GM18951 (cell line): Measurements from ENCODE around the gene CA10.

Source experiments
- POLR2A ChIP-seq: IDR thresholded peaks from 4 replicates; pipeline ENCODE4 v1.6.1; 2011; ENCODE audit warnings: mild to moderate bottlenecking; ENCODE audit not compliant: insufficient read length, insufficient read depth; ENCODE audit errors: extremely low read depth
- in situ Hi-C: fragments of 300-500 bp; cut with MboI; formaldehyde crosslinking; loops from one replicate; pipeline ENCODE4 v1.12.0; 2022; ENCODE audit warnings: low sequenced_read_pairs, mixed read lengths, inconsistent platforms; ENCODE audit not compliant: unreplicated experiment

The CA10 gene

DNA sequence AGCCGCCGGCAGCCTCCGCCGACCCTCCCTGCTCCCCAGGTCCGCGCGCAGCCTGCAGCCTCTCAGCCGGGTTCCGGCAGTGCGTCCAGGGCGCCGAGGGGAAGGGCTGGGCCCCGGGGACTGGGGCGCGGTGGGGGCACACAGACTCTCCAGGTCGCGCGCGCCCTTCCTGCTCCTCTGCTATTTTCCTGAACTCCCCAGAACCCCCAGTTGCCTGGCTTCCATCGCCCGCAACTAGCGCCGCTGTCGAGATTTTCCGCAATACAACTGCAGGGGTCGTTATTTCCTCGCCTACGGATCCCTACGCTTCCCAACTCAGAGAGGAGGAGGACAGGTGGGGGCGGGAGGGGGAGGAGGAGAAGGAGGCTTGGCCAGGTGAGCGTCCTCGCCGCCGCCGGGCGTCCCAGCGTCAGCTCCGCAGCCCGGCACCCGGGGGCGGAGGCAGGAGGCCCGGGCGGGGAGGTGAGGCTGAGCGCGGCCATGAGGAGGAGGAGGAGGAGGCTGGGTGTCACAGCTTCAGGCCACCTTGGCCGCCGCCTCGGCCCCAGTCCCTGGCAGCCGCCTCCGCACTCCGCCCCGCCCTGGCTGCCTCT is at the start of gene CA10:
CA10 (minus strand) TSS at position 265 of the 593 bp plus-strand sequence.
- TF ChIP-seq POLR2A = no peak
- in situ Hi-C loops = no loop called here

DNA sequence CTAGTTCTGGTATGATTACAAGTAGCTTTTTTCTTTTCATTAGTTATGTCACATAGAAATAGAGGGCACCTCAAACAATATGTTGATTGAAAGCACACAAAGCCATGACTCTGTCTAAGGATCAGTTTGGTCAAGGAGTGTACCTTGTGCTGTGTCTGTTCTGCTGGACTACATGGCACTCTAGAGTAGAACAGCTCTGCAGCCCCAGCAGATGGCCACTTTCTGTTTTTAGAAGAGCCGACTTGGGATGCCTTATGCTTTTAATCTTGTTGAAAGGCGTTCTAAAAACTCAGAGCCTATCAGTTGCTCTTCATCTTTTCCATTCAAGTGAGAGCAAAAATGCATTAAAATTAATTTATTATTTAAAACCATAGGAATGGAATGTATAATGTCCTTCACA is 49.3 kb upstream of the CA10 start:
- TF ChIP-seq POLR2A = no peak
- in situ Hi-C loops = no loop called here

DNA sequence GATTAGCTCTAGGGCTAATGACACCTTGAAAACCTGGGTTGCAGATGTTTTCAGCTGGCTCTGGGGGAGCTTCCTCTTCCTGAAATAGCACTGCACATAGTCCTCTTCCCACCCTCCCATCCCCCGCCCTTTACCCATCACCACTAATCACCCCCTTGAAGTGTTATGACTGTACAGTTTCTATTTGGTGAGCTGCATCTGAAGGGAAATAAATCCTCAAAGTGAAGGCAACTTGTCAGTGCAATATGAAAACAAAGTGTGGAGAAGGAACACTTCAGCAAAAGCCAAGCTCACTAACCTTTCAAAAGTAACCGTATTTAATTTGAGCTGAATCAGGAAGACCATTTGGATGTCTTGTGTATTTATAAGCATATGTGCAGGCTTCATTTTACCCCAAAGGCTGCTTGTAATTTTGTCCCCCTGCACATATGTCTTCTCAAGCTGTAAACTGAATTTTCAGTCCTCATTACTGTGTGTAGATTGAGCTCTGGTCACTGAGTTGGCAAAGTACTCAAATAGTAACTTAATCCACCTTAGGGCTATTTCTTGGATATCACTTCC is 44.1 kb upstream of the CA10 start:
- TF ChIP-seq POLR2A = no peak
- in situ Hi-C loops = no loop called here

DNA sequence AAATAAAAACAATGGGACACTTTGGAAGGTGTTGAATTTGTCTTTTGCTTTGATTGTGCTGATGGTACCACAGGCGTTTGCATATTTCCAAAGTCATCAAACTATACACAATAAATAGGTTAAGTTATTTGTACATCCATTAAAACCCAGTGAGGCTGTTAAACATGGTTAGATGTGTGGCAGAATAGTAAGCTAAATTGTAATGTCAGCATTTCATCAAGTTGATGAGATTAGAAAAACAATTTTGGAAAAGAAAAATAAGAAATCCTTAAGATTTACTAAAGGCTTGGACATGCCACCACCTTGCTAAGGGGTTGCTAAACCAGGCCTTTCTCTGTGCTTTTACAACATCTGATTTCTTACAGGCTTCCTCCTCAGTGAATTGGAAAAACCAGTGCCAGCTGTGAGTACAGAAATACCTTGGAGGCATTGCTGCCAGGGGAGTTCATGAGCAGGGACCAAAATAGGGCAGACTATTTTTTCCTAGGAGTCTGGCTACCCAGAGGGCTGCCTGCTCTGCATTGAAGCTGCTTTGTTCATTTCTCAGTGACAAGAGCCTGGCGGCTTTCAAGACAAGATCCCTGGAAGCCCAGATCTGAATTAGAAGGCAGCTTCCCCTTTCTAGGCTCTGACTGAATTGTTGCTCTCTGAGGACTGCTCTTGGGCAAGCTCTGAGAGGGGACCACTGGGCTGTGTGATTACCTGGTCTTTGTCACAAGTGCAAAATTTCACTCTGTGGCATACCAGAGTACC is 43.4 kb upstream of the CA10 start:
- in situ Hi-C loops = no loop called here

DNA sequence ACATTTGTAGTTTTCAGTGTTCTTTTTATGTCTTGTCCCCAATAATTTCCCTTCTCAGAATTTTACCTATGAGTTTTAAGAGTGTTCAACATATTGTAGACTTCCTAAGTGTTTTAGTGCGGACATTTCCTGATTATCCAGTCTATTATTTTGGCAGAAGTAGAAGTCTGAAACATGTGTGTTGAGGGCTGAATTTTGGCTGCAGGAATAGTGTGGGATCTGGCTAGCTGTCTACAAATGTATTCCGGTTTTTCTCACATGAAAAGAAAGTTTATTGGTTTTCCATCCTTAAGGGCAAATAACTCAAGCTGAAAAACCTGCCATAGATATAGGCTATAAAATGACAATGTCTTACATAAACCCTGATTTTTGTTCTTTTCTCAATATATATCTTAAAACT is 33.0 kb upstream of the CA10 start:
- in situ Hi-C loops = no loop called here

More for the DNA sequence above, 43.4 kb upstream of the CA10 start:
- TF ChIP-seq POLR2A = no peak

DNA sequence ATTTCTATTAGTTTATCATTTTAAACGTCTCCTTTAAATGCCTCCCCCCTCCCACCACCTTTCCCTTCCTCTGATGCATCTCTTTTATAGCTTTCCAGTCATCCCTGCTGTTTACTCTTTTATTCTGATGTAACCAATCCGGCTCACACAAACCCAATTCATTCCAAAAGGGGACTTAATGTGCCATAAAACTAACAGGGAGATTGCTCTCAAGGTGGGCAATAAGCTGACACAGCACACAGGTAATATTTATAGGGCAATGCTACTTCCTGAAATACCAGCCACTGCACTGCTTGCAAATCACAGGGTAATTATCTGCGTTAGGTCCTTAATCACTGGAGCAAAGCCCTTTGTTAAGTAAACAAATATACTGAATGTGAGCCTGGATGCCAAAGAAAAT is 23.3 kb upstream of the CA10 start:
- in situ Hi-C loops = no loop called here
- TF ChIP-seq POLR2A = no peak

More for the DNA sequence above, 33.0 kb upstream of the CA10 start:
- TF ChIP-seq POLR2A = no peak

DNA sequence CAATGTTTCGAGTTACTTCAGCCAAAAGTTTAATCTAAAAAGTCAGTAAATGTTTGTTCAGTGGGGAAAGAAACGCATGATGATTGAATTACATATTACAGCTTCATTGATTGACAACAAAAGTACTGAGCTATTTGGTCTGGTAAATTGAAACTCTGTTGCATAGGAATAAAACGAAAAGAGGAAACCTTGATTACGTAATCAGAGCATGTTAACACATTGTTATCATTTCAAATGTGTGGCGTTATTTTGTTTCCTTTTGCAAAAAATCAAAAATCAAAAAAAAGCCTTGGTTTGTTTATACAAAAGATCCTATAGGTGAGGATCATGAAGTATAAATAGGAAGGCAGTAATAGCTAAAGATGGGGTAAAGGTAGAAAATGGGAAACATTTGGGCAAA is 19.5 kb upstream of the CA10 start:
- TF ChIP-seq POLR2A = no peak

DNA sequence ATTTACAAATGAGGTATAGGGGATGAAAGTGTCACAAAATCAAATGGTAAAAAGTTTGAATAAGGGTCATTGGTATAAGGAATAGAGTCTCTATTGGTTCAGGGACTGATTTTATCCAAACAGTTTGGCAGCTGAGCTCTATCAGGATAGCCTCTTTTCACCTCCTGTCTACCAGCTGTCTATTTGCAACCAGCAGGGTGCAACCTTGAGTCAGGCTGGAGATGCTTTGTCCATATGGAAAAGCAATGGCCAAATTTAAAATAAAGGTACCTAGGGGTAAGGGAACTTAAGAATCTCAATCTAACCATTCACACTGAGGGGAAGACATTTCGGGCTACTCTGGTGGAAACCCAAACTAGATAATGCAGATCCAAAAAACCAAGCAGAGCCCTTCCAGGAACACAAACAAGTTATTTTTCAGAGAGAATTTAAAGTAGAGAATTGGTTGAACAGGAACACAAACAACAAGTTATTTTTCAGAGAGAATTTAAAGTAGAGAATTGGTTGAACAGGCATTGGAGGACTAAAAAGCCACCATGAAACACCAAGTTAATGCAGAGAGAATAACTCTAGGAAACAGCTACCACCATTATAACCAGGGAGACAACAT is 12.6 kb upstream of the CA10 start:
- no peak for TF ChIP-seq POLR2A
- in situ Hi-C loops = no loop called here

More for the DNA sequence above, 19.5 kb upstream of the CA10 start:
- in situ Hi-C loops = no loop called here

DNA sequence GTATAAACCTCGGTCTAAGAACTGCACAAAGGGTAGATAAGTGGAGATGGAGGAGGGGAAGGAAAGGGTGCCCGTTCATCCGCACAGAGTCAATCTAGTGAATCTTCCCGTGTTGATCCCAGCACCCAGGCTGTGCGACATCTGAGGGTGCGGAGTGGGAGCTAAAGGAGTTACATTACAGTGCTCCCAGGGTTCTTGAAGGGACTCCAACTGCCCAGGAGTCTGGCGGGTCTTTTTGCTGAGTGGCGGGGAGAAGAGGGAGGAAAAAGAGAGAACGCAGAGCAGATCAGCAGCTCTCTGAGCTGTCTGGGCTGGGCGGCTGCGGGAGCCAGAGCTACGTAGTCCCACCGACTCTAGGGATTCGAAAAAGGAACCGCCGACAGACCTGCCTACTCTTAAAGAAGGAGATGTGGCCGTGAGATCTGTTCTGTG is 1.6 kb upstream of the CA10 start:
- in situ Hi-C loops = no loop called here
- no peak for TF ChIP-seq POLR2A

DNA sequence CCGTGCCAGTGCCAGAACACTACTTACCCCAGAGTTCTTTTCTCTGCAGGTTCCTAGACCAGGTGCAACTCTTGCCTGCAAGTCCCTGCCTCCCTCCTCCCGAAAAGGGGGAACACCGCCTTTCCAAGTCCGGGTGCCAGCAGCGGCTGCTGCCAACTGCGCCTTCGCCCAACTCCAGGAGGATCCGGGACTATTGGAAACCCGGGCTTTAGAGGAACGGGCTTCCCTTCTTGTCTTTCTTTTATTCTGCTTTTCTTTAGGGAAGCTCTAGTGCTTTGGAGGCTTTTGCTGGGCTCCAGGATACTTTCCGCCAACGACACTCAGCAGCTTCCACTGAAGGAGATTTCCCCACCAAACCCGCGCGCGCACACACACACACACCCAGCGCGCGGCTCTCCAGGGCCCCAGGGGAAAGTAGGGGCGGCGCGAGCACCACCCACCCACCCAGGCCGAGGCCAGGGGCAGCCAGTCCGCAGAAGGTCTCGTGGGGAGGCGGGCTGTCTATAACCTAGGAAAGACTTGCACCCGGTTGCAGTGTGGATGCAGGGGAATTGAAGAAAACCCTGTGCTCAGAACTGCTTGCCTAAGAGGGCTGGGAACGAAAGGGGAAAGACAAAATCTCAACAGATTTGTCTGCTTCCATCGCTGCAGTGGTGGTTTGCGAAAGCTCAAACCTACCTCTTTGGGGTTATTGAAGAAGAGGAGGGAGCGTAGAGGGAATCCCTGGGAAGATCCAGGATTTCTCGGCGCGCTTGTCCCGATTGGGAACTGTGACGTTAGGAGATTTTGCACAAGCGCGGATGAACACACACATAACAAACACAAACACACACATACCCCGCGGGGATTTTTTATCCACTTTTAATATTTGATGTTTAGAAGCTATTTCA is 977 bp upstream of the CA10 start:
- in situ Hi-C loops = no loop called here
- TF ChIP-seq POLR2A = no peak

DNA sequence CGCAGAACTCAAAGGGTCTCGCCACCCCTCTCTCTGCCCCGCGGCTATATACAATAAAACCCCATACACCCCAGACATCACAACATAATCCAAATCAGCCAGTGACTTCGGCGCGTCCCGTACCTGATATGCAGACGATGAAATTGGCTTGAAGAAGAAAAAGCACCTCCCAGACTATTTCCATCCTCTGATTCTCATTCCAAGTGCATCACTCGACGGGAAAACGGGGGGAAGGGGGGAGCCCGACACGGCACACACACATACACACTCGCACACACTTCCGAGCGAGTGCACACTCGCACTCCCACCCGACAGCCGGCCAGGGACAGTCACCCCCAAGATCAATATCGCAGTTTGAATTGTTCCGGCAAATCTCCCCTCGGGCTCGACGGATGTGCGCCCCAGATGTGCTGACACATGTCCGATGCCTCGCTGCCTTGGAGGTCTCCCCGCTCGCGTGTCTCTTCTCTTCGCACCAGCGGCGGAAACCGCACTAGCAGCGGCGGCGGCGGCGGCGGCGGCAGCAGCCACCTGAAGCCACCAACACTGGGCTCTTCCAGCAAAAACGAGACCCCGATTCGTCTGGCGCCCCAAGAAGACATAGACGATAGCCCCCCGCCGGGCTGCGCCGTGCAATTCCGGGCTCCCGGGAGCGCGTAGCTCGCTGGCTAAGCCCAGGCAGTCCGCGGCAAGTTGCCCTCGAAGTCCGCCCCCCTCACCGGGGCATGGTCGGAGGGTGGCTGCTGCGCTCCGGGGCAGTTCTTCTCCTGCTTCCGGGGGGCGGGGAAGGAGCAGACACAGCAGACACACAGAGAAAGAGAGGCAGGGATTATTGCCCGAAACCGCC is 688 bp downstream of the CA10 start:
- TF ChIP-seq POLR2A = no peak
- in situ Hi-C loops = no loop called here
